Measurements from ENCODE around the gene MBD2. TPM values are rescaled to one million over a fixed set of nuclear protein-coding genes. Genes with fewer than 3 reads are reported as not detected.

The MBD2 gene
- total RNA-seq, 1 donor from 2014 or later, result 43.0 TPM

GRCh38 chr18:54247511-54248175, 23.2 kb upstream of the MBD2 start:
- Histone ChIP-seq H3K9me3 (no peaks in the 10 kb centered on the region), H3K4me3 (no peak overlapping the region), H3K4me1 (no peaks in the 10 kb centered on the region), H3K27ac (no peak overlapping the region), H3K27me3 (no peaks in the 10 kb centered on the region), H3K36me3 (no peaks in the 10 kb centered on the region)
- TF ChIP-seq CTCF (IDR thresholded peaks at IDR 0.05), result no peak
- no peak for TF ChIP-seq POLR2A (IDR thresholded peaks at IDR 0.05)
- no peak for TF ChIP-seq POLR2AphosphoS5 (IDR thresholded peaks at IDR 0.05; ENCODE audit: insufficient read depth in 1 of 2, low read depth in 1 of 2)
- DNase-seq (ENCODE audit: extremely low spot score in 2 of 2), result no peak
- intact Hi-C loops (cut with DNase I), result no loop called here

GRCh38 chr18:54242327-54242726, 17.9 kb upstream of the MBD2 start:
- intact Hi-C loops (cut with DNase I), result no loop called here
- Histone ChIP-seq H3K4me1 (no peaks in the 10 kb centered on the region), H3K27me3 (no peaks in the 10 kb centered on the region), H3K9me3 (no peaks in the 10 kb centered on the region), H3K36me3 (no peaks in the 10 kb centered on the region), H3K27ac (no peak overlapping the region), H3K4me3 (no peak overlapping the region)
- no peak for DNase-seq (ENCODE audit: extremely low spot score in 2 of 2)
- TF ChIP-seq POLR2AphosphoS5 (IDR thresholded peaks at IDR 0.05; ENCODE audit: insufficient read depth in 1 of 2, low read depth in 1 of 2), result no peak
- no peak for TF ChIP-seq POLR2A (IDR thresholded peaks at IDR 0.05)
- no peak for TF ChIP-seq CTCF (IDR thresholded peaks at IDR 0.05)

GRCh38 chr18:54241483-54241882, 17.0 kb upstream of the MBD2 start:
- TF ChIP-seq POLR2A (IDR thresholded peaks at IDR 0.05) (no peak), CTCF (IDR thresholded peaks at IDR 0.05) (no peak), POLR2AphosphoS5 (IDR thresholded peaks at IDR 0.05; ENCODE audit: insufficient read depth in 1 of 2, low read depth in 1 of 2) (no peak)
- intact Hi-C loops (cut with DNase I), result no loop called here
- no peak overlapping the region for H3K4me3 ChIP-seq

GRCh38 chr18:54240629-54241107, 16.2 kb upstream of the MBD2 start:
- Histone ChIP-seq H3K36me3 (no peaks in the 10 kb centered on the region), H3K27ac (no peak overlapping the region), H3K9me3 (no peaks in the 10 kb centered on the region), H3K4me3 (no peak overlapping the region), H3K27me3 (no peaks in the 10 kb centered on the region), H3K4me1 (no peaks in the 10 kb centered on the region)
- intact Hi-C loops (cut with DNase I), result no loop called here
- DNase-seq (ENCODE audit: extremely low spot score in 2 of 2), result no peak
- TF ChIP-seq CTCF (IDR thresholded peaks at IDR 0.05), result no peak
- TF ChIP-seq POLR2A (IDR thresholded peaks at IDR 0.05), result no peak
- TF ChIP-seq POLR2AphosphoS5 (IDR thresholded peaks at IDR 0.05; ENCODE audit: insufficient read depth in 1 of 2, low read depth in 1 of 2), result no peak

More at GRCh38 chr18:54241483-54241882, 17.0 kb upstream of the MBD2 start:
- Histone ChIP-seq H3K36me3 (no peaks in the 10 kb centered on the region), H3K4me1 (no peaks in the 10 kb centered on the region), H3K27ac (no peak overlapping the region), H3K27me3 (no peaks in the 10 kb centered on the region), H3K9me3 (no peaks in the 10 kb centered on the region)
- no peak for DNase-seq (ENCODE audit: extremely low spot score in 2 of 2)

GRCh38 chr18:54239601-54240000, 15.1 kb upstream of the MBD2 start:
- no peaks in the 10 kb centered on the region for H3K4me1 ChIP-seq
- H3K27ac ChIP-seq, result no peak overlapping the region
- no peaks in the 10 kb centered on the region for H3K36me3 ChIP-seq
- TF ChIP-seq POLR2A (IDR thresholded peaks at IDR 0.05), result no peak
- TF ChIP-seq POLR2AphosphoS5 (IDR thresholded peaks at IDR 0.05; ENCODE audit: insufficient read depth in 1 of 2, low read depth in 1 of 2), result no peak
- no peak for TF ChIP-seq CTCF (IDR thresholded peaks at IDR 0.05)
- H3K9me3 ChIP-seq, result no peaks in the 10 kb centered on the region
- intact Hi-C loops (cut with DNase I), result no loop called here
- H3K27me3 ChIP-seq, result no peaks in the 10 kb centered on the region
- DNase-seq (ENCODE audit: extremely low spot score in 2 of 2), result no peak
- H3K4me3 ChIP-seq, result no peak overlapping the region

Data from vagina (tissue), 2 donors.